ENCODE data around the gene RALGPS1. TPM values are rescaled to one million over a fixed set of nuclear protein-coding genes. Genes with fewer than 3 reads are reported as not detected.

RALGPS1 gene
- polyA plus RNA-seq, 3 donors = 0.60 to 4.6 (median 1.3) TPM

GRCh38 chr9:127183814-127184582, 269.4 kb downstream of the RALGPS1 start:
- no peak overlapping the region for H3K4me2 ChIP-seq (replicated peaks; ENCODE audit: extremely low read depth, low read length, poor library complexity, severe bottlenecking)
- 96% methylated on average over 16 of the region's 17 CpGs for WGBS (ENCODE audit: insufficient coverage)
- H3K27ac Mint-ChIP-seq = no peak overlapping the region

GRCh38 chr9:127184641-127185040, 270.1 kb downstream of the RALGPS1 start:
- Histone ChIP-seq H3K4me2 (replicated peaks; ENCODE audit: extremely low read depth, low read length, poor library complexity, severe bottlenecking) (no peak overlapping the region), H4K20me1 (ENCODE audit: insufficient read depth, low read length) (no peaks in the 10 kb centered on the region), H3K27ac (ENCODE audit: low read depth in 1 of 2, low read length in 2 of 2) (no peak overlapping the region), H2AFZ (ENCODE audit: insufficient read depth, low read depth, low read length, poor library complexity, severe bottlenecking) (no peak overlapping the region), H3K79me2 (ENCODE audit: insufficient read depth, low read length) (no peaks in the 10 kb centered on the region), H3K9me3 (replicated peaks in 1 of 2; ENCODE audit: control insufficient read depth in 1 of 2, insufficient read depth in 1 of 2, low read length in 2 of 2) (no peaks in the 10 kb centered on the region), H3K27me3 (ENCODE audit: control insufficient read depth in 2 of 2, insufficient read depth in 2 of 2, low read length in 2 of 2) (no peaks in the 10 kb centered on the region), H3K36me3 (replicated peaks in 1 of 2; ENCODE audit: control insufficient read depth in 1 of 2, insufficient read depth in 2 of 2, low read length in 2 of 2) (no peaks in the 10 kb centered on the region), H3K4me1 (ENCODE audit: control insufficient read depth in 1 of 2, insufficient read depth in 2 of 2, low read length in 2 of 2) (no peaks in the 10 kb centered on the region), H3K9ac (ENCODE audit: insufficient read depth, low read length, poor library complexity, severe bottlenecking) (no peak overlapping the region), H3K4me3 (replicated peaks in 1 of 3; ENCODE audit: low read depth in 2 of 3, low read length in 3 of 3) (no peak overlapping the region)
- TF ChIP-seq CTCF (IDR thresholded peaks at IDR 0.05) = no peak
- no peaks in the 10 kb centered on the region for H3K36me3 Mint-ChIP-seq
- intact Hi-C loops (cut with micrococcal nuclease) = no loop called here
- peak overlapping the region in 1 of 2 donors; percentile 31 for H3K4me3 Mint-ChIP-seq
- no peak overlapping the region for H3K27ac Mint-ChIP-seq
- H3K9me3 Mint-ChIP-seq = peaks cover 0 to 2% (median 0%) of the 10 kb centered on the region in 7 donors
- H3K4me1 Mint-ChIP-seq = no peaks in the 10 kb centered on the region
- H3K27me3 Mint-ChIP-seq (ENCODE audit: low read depth in 3 of 3) = peaks cover 2 to 10% (median 5%) of the 10 kb centered on the region in 3 donors
- no peak for DNase-seq
- WGBS (ENCODE audit: insufficient coverage) = over 99% methylated on average over 10 of the region's 10 CpGs

More at GRCh38 chr9:127183814-127184582, 269.4 kb downstream of the RALGPS1 start:
- Histone ChIP-seq H3K9ac (ENCODE audit: insufficient read depth, low read length, poor library complexity, severe bottlenecking) (no peak overlapping the region), H2AFZ (ENCODE audit: insufficient read depth, low read depth, low read length, poor library complexity, severe bottlenecking) (no peak overlapping the region), H3K9me3 (replicated peaks in 1 of 2; ENCODE audit: control insufficient read depth in 1 of 2, insufficient read depth in 1 of 2, low read length in 2 of 2) (no peaks in the 10 kb centered on the region), H3K4me1 (ENCODE audit: control insufficient read depth in 1 of 2, insufficient read depth in 2 of 2, low read length in 2 of 2) (no peaks in the 10 kb centered on the region), H3K27me3 (ENCODE audit: control insufficient read depth in 2 of 2, insufficient read depth in 2 of 2, low read length in 2 of 2) (no peaks in the 10 kb centered on the region), H3K79me2 (ENCODE audit: insufficient read depth, low read length) (no peaks in the 10 kb centered on the region), H3K36me3 (replicated peaks in 1 of 2; ENCODE audit: control insufficient read depth in 1 of 2, insufficient read depth in 2 of 2, low read length in 2 of 2) (no peaks in the 10 kb centered on the region), H3K4me3 (replicated peaks in 1 of 3; ENCODE audit: low read depth in 2 of 3, low read length in 3 of 3) (no peak overlapping the region), H4K20me1 (ENCODE audit: insufficient read depth, low read length) (no peaks in the 10 kb centered on the region), H3K27ac (ENCODE audit: low read depth in 1 of 2, low read length in 2 of 2) (no peak overlapping the region)
- no peak for DNase-seq
- TF ChIP-seq CTCF (IDR thresholded peaks at IDR 0.05) = no peak
- H3K36me3 Mint-ChIP-seq = no peaks in the 10 kb centered on the region
- intact Hi-C loops (cut with micrococcal nuclease) = no loop called here
- H3K4me1 Mint-ChIP-seq = no peaks in the 10 kb centered on the region
- peaks cover 2 to 10% (median 5%) of the 10 kb centered on the region in 3 donors for H3K27me3 Mint-ChIP-seq (ENCODE audit: low read depth in 3 of 3)
- peaks cover 0 to 2% (median 0%) of the 10 kb centered on the region in 7 donors for H3K9me3 Mint-ChIP-seq
- H3K4me3 Mint-ChIP-seq = no peak overlapping the region

Data from CD14-positive monocyte (primary cell).